Posterior vena cava (tissue), 2 donors: ENCODE measurements around the gene MIS12. TPM values are rescaled to one million over a fixed set of nuclear protein-coding genes. Genes with fewer than 3 reads are reported as not detected.

Experiments used
- DNase-seq: peaks from one replicate; pipeline ENCODE4 v3.0.0-alpha.2; 2020; ENCODE audit warnings: low spot score
- intact Hi-C, 2 donors: fragments of 100-400 bp; cut with DNase I; formaldehyde crosslinking; loops; one replicate each; pipeline versions ENCODE4 v1.14.1 to v1.14.2; 2022 to 2023
- total RNA-seq, 2 donors: library from RNA; stranded (reverse); fragmentation: NEBNext Ultra II Directional; extraction: Animal tissue kit (Norgen Biotek cat#: 25700); gene quantifications; one replicate each; pipeline ENCODE4 v1.2.1, GENCODE V29; 2021
- donor health status: DM: yes; HTN: yes; CAD: no.
- donor health status: DM: yes; HTN: yes; CAD: no.

Gene MIS12
- total RNA-seq, 2 donors from 2014 or later: 13.5 to 15.0 TPM

DNA sequence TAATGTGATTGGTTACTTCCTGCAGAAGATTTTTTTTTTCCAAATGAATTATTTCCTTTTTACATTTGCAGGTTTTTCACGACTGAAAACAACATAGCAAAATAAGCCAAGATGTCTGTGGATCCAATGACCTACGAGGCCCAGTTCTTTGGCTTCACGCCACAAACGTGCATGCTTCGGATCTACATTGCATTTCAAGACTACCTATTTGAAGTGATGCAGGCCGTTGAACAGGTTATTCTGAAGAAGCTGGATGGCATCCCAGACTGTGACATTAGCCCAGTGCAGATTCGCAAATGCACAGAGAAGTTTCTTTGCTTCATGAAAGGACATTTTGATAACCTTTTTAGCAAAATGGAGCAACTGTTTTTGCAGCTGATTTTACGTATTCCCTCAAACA, 2.4 kb downstream of the MIS12 start:
- intact Hi-C loops: no loop called here
- no peak for DNase-seq

DNA sequence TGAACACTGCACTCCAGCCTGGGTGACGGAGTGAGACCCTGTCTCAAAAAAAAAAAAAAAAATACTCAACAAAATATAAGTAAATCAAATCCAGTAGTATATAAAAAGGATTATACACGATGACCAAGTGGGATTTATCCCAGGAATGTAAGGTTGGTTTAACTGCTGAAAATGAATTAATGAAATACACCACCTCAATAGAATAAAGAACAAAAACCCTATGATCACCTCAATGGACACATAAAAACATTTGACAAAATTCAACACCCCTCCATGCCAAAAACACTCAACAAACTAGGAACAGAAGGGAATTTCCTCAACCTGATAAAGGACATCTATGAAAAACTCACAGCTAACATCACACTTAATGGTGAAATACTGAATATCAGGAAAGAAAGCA, 6.6 kb downstream of the MIS12 start:
- intact Hi-C loops: no loop called here
- DNase-seq: no peak

DNA sequence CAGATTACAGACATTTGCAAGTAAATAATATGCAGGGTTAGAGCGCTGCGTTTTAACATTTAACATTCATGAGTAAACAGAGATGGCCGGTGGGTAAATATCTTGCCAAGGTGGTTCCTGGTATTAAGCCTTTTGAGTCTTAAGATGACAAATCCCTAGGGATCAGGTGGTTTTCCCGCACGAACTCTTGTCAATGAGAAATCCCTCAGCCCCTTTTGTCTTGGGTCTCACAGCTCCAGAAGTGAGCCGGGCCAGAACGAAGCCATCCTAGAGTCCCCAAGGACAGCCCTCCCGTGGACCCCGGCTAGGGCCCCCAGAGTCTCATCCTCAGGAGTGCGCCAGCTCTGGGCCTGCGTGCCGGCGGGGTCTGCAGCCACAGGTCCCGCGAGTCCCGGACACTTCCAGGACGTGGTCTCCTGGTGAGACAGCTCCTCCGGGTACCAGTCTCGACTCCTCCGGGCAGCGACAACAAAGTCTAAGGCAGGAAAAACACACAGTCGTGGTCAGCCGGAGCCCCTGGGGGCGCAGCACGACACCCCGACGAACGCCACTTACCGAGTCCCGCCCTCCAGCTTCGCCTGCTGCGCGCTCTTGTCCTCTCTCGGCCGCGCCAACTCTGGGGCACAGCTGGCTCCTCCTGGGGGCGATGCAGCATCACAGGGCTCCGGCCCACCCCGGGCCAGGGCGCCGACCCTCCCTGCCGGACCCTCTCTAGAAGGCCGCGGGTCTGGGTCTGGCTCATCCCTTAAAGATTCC, 13.3 kb downstream of the MIS12 start:
- peak; percentile 79 for DNase-seq
- intact Hi-C loops: loop anchor here in 1 of 2 donors (5.0 kb wide), 1 partner anchor 873 kb away; no protein-coding TSS in a partner anchor

DNA sequence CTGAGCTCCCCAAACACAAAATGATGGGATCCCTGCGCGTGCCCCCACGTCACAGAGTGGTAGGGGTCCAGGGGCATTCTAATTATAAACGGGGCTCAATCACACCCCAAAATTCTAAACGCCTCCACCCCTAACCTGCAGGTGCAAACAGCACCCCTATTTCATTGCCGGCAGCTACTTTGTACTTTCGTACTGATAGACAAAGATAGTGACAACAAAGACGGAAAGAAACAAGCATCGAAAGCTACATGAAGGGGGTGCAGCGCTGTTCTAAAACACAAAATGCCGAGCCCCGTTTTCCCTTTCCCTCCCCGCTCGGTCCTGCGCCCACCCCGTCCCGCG, 13.9 kb downstream of the MIS12 start:
- intact Hi-C loops: loop anchor here in 1 of 2 donors (5.0 kb wide), 1 partner anchor 872 kb away; no protein-coding TSS in a partner anchor
- no peak for DNase-seq

DNA sequence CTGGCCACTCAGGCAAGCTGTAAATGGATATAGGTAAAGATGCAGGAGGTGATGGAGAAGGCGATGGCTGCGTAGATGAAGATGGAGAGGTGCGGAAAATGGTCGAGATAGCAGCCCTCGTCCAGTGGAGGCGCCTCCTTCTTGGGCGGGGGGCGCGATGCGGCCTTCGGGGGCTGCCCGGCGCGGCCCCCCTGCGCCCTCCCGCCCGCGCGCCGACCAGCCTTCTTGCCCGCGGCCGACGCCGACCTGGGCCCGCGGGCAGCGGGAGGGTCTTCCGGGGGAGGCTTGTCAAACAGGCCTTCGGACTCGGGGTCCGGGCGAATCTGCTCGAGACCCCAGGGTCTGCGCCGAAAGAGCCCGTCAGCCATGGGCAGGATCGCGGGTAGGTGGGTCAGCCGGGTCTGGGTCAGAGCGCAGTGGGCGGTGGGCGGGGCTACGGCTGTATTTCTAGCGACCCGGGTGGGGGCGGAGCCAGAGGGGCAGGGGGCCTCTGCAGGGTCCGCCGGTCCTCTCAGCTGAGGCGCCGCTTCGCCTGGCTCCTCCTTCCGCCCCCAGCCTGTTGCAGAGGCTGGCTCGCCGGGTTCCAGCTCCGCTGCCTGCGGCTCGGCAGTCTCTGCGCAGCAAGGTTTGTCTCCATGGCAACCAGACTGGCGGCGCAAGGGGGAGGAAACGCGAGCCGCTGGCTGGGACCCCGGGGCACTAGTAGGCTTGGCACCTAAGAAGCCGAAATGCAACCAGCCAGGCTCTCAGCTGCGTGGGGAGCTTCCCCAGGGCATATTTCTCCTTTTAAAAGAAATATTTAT, 14.4 kb downstream of the MIS12 start:
- DNase-seq: peak; percentile 92
- intact Hi-C loops: loop anchor here in 1 of 2 donors (5.0 kb wide), 1 partner anchor 872 kb away; no protein-coding TSS in a partner anchor

DNA sequence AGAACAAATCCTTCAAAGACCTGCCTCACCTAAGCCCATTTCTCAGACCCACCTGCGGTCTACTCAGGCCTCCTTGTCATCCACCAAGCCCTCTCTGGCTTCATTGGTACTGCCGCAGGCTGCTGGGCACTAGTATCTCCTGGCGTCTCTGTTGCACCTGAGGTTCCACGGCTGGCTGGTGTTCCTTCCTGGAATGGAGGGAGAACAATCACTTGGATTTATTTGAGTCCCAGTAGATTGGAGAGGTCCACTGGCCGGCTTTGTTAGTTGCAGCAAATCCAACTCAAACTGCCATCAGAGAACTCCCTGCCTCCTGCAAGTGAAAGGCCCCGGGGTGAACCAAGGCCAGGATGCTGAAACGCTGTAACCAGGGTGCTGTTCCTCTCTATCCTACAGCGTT, 15.3 kb downstream of the MIS12 start:
- DNase-seq: peak; percentile 29
- intact Hi-C loops: loop anchor here in 1 of 2 donors (5.0 kb wide), 1 partner anchor 871 kb away; no protein-coding TSS in a partner anchor

DNA sequence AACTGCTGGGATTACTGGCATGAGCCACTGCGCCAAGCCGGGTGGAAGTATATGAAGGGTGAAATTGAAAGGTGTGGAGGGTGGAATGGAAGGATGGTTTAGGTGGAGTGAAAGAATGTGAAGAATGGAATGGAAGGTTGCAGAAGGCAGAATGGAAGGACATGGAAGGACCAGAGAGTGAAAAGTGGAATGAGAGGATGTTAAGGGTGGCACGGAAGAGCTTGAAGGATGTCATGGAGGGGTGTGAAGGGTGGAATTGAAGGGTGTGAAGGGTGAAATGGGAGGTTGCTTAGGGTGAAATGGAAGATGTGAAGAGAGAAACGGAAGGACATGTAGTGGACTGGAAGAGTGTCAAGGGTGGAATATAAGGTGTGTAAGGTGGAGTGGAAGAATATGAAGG, 16.2 kb downstream of the MIS12 start:
- intact Hi-C loops: loop anchor here in 1 of 2 donors (5.0 kb wide), 1 partner anchor 870 kb away; no protein-coding TSS in a partner anchor

DNA sequence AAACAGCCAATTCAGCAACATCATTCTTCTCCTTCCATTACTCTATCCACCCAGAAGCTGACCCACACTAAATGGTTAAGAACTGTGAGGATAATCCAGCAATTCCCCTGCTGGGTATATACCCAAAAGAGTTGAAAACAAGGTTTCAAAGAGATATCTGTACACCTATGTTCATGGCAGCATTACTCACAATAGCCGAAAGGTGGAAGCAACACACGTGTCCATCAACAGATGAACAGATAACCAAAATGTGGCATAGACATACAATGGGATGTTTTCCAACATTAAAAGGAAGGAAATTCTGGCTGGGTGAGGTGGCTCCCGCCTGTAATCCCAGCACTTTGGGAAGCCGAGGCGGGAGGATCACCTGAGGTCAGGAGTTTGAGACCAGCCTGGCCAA, 19.9 kb downstream of the MIS12 start:
- intact Hi-C loops: no loop called here
- no peak for DNase-seq

More for the DNA sequence above, 16.2 kb downstream of the MIS12 start:
- no peak for DNase-seq

DNA sequence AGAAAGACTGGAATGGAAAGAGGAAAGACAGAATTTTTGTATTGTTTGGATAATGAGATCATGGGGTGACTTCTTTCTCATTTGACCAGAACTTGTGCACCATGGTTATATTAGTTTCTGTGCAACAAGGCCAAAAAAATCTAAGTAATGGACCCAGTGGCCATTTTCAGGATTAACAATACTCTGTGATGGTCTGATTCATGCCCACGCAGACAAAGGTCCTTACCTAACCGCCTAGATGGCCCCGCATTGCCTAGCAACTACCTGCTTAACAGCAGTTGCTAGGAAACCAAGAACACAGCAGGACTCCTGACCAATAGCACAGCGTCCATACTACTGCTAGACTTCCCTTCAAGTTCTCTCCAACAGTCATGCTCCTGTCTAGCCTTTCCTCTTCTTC, 22.4 kb downstream of the MIS12 start:
- intact Hi-C loops: no loop called here

DNA sequence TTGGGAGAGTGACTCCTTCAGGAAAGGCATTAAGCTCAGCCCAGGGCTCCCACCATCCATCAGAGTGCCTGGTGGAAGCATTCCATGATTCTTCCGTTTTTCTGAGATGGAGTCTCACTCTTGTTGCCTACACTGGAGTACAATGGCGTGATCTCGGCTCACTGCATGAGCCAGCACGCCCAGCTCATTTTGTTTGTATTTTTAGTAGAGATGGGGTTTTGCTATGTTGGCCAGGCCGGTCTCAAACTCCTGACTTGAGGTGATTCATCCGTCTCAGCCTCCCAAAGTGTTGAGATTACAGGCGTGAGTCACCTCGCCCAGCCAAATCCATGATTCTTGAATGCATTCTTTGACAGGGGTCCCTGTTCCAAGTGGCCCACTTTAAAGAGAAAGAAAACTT, 23.1 kb downstream of the MIS12 start:
- intact Hi-C loops: no loop called here
- no peak for DNase-seq

More for the DNA sequence above, 22.4 kb downstream of the MIS12 start:
- no peak for DNase-seq

DNA sequence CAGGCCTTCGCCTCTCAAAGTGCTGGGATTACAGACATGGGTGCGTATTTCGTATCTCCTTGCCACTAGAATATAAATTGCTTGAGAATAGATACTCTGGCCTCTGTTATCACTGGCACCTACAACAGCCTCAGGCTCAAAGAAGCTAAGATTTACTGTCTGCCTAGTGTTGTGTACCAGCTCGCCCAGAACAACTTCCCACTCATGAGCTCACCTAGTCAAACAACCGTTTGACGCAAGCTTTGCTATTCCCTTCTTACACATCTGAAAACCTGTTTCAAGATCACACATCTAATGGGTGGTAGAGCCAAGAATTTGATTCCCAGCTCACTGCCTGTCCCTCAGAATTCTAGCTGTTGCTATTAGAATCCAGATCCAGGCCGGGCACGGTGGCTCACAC, 24.4 kb downstream of the MIS12 start:
- intact Hi-C loops: no loop called here
- no peak for DNase-seq

DNA sequence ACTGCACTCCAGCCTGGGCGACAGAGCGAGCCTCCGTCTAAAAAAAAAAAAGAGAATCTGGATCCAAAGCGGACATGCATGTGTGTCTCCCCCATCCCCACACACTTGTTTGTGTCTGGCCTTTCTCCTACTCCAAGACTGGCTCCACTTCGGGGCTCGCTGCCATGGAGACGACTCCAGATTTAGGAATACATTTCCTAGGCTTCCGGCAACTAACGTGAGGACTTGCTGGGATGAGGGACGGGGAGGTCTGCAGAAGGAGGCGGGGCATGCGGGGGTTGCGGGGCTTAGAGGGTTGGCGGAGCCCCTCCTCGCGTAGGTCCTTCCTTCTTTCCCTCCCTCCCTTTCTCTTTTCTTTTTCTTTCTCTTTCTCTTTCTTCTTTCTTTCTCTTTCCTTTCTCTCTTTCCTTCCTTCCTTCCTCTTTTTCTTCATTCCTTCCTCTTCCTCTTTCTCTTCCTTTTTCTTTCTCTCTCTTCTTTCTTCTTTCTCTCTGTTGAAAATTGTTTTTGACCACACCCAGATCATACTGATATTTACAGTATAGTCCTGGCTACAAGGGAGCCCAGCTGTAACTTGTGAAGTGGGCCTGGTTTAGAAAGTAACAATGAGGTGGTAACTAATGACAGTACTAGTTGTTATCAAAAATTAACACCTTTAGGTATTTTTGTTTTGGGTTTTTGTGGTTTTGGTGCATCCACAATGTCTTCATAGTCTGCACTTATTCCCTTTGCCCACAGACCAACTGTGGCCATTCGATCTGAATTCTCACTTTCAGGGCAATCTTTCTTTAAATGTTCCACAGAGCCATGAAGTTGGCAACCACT, 25.2 kb downstream of the MIS12 start:
- intact Hi-C loops: no loop called here
- no peak for DNase-seq

DNA sequence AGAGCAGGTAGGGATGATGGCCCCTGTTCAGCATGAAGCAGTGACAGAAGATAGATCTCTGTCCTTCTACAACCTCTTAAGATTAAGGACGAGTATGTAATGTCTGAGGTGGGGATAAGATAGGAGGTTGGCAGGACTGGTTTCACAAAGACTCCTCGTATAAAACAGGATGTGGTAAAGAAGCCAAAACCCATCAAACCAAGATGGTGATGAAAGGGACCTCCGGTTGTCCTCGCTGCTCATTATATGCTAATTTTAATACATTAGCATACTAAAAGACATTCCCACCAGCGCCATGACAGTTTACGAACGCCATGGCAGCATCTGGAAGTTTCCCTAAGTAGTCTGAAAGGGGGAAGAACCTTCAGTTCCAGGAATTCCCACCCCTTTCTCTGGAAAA, 27.3 kb downstream of the MIS12 start:
- intact Hi-C loops: no loop called here
- no peak for DNase-seq

DNA sequence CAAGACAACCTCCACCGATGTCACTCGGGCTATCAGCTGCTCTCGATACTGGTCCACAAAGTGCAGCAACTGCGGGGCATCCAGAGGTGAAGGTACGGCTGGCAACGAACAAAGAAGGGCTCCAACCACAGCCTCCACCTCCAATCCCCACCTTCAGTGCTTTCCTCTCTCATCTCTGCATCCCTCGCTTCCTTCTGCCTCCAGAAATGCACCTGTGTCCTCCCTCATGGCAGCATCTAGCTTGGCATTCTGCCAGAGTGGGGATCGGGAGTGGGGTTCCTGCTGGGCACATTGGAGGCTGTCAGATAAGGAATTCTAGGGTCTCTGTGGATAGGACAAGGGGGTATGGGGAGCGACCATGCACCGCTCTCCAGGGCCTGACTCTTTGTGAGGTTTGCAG, 28.6 kb downstream of the MIS12 start:
- DNase-seq: no peak
- intact Hi-C loops: no loop called here

DNA sequence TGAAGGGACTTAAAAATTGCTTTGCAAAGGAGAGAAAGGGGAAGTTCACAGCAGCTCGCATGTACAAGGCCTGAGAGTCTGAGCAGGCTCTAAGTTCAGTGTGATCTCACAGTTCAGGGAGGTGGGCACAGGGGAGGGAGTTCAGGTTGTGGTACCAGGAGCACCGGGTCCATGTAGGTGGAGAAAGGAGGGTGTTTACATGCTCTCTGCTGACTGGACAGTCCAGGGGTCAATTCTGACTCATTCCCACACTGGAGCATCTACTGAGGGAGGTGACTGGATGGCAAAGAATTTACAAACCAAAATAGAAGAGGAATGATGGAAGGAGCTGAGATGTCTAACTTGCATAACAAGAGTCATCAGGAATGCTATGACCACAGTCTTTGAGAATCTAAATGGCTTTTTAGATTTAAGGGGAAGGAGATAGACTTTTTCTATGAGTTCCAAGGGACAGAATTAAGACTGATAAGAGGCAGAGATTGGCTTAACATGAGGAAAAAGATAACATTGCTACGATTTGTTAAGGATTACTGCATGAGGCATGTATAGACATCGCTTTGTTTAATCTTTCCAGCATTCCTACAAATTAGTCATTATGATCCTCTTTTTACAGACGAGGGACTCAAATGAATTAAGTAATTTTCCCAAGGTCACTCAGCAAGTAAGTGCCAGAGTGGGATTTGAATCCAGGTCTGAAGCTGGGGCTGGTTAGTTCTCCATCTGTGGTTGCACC, 29.9 kb downstream of the MIS12 start:
- intact Hi-C loops: no loop called here
- peak; percentile 23 for DNase-seq

DNA sequence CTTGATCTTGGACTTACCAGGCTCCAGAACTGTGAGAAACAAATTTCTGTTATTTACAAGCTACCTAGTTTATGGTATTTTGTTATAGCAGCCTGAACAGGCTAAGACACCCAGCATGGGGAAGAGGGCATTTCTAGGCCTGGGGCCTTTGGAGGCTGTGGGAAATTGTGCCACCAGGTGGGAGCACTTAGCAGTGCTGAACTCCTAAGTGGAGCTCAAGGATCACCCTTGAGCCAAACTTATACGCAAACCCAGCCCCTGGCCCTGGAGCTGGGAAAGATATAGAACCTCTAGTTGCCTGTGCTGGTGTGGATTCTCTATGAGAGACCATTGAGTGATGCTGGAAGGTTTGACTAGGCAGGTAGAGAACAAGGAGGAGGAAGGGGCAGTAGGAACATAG, 36.1 kb downstream of the MIS12 start:
- intact Hi-C loops: no loop called here
- peak; percentile 38 for DNase-seq

DNA sequence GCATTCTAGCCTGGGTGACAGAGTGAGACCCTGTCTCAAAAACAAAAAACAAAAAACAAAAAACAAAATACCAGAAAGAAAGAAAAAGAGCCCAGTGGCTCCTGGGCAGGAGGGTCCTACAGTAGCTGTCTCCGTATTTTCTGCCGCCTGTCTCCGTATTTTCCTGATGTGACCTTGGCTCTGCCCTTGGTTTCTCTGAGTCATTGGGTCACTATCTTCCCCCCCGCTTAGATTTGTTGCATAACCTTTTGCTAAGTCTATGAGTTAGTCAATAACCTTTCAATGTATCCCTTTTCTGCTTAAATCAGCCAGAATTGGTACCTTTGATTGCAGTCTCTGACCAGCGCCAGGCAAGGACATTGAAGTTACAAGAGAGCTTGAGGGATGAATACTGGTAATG, 36.9 kb downstream of the MIS12 start:
- DNase-seq: peak; percentile 5
- intact Hi-C loops: no loop called here

DNA sequence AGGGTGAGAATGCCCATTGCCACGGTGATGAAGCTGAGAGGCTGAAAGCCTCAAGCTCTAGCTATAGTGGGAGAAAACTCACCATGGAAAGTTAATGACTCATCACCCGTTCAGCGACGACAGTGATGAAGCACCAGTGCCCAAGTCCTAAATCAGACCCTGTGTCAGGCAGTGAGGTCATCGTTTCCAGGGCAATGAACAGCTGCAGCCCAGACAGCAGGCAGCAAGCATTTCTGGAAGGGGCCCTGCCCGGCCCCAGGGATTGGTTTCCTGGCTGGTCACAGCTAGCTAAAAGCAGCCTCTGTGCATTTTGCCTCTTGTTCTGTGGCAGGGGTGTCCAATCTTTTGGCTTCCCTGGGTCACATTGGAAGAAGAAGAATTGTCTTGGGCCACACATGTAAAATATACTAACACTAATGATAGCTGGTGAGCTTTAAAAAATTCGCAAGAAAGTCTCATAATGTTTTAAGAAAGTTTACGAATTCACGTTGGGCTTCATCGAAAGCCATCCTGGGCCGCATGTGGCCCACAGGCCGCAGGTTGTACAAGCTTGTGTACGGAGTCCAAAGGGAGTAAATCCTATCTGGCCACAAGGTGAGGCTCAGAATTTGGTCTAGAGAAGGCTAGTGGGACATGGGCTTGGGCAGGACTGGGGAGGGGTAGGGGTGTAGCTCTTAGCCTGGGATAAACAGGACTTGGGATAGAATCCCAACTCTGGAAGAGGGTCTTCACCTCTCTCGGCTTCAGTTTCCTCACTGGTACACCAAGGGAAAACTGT, 40.6 kb downstream of the MIS12 start:
- intact Hi-C loops: no loop called here
- peak; percentile 86 for DNase-seq
